T-helper 22 cell (primary cell): ENCODE measurements around the gene RHO.

Experiments used
- DNase-seq: peaks from one replicate; pipeline ENCODE4 v3.0.0-alpha.2; 2020; ENCODE audit warnings: low read depth

RHO gene

DNA sequence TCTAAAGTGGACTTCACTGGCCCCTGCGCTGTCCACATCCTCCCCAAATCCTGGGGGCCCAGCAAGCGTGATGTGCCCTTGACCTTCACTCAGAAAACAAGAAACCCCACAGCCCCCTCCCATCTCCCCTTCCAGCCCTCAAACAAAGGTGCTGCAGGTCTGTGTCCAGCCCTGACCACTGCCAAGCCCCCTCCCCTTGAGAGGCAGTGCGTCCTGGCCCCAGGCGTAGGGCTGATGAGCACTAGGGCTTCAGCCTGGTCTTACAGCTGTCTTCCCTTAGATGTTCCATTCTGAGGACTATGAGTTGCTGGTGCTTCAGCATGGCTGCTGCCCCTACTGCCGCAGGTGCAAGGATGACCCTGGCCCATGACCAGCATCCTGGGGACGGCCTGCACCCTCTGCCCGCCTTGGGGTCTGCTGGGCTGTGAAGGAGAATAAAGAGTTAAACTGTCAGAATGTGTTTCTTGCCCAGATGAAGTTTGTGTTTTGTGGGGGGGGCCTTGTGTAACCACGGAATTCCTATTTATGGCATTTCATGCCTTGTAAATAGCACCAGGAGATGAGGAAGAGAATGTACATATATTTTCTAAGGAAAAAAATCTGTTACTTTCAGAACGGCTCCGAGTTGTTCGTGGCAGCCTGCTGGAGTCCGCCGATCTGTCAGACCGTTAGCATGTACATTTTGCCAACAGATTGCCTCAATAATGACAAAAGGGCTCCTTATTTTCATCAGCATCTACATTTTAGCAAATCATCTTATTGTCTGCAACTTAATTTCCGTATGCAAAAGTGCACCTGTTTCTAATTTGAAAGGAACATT lies 8.3 kb upstream of the RHO start:
- DNase-seq: no peak

DNA sequence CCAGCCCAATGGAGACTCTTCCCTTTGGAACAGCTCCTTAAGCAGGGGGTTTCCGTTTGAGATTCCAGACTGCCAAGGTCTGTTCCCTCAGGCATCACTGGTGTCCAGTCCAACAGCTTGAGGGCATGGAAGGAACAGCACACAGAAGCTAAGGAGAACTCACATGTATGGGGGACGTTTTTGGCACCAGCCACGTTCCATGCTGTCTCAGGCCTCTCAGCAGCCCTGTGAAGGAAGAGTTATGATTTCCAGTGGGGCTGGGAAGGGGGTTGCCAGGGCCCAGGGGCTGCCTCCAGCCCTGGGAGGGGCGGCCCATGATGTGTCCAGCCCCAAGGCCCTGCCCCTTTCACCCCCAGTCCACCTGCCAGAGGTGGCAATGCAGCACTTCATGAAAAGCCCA lies 7.5 kb upstream of the RHO start:
- no peak for DNase-seq

DNA sequence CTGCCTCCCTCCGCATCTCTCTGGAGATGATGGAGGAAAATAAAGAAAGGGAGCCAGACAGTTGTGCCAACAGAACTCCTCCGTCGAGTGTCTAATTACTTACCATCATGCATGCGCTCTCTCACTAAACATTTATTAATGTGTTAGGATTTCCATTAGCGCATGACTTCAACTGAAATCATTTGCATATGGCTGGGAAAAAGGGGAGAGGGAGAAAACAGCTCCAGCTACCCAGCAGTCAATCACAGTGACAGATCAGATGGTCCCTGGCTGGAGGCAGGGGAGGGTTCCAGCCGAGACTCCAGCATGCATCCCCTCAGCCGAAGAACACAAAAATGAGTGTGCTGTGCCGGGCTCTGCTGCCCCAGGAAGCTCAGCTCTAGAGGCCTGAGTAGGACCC lies 6.8 kb upstream of the RHO start:
- DNase-seq: no peak

DNA sequence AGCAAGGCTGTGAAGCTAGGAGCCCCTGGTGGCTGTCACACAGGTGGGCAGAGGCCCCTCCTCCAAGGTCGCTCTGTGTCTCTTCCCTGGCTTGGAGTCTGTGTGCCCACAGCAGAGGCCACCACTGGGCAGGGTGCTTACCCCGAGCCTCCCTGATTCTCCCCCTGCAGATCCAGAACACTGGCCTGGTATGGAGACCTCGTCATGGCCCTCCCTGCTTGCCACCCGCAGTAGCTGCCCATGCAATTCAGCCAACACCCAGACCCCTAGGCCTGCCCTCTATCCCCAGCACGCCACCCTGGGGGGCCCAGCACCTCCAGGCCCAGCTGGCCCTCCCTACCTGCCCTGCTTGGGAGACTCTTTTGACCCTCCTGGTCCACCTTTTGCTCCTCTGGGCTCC lies 5.5 kb upstream of the RHO start:
- no peak for DNase-seq

DNA sequence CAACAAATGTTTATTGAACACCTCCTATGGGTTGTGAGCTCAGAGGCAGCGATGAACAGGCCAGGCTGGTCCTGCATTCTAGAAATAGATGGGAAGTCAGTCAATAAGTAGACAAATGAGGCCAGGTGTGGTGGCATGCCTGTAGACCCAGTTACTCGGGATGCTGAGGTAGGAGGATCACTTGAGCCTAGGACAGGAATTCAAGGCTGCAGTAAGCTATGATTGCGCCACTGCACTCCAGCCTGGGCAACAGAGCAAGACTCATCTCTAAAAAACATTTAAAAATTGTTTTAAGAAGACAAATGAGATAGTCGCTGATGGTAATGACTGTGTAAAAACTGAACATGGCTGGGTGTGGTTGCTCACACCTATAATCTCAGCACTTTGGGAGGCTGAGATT lies 4.4 kb upstream of the RHO start:
- DNase-seq: no peak

DNA sequence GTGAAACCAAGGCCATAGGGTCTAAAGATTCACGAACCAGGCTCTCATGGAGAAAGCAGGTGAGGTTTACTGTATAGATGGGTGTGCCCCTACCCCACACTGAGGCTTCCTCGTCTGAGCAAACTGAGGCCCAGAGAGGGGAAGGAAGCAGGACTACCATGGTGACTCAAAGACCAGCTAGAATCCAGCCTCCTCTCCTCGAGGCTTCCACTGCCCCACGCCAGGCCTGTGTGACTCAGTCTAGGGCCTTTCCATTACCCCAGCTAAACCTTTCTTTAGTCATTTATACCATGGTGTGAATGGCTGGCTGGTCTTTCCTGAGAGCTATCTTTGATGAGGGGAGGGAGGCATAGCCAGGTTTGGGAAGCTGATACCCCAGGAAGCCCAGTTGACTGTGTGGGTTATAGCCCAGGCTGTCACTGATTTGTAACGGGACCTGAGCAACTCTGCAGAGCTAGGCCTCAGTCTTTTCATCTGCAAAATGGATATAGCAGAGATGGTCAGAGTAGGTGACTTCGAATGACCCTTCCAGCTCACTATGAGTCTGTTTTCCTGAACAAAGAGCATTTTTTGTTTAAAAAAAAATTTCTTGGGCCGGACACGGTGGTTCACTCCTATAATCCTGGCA lies 3.0 kb upstream of the RHO start:
- no peak for DNase-seq

DNA sequence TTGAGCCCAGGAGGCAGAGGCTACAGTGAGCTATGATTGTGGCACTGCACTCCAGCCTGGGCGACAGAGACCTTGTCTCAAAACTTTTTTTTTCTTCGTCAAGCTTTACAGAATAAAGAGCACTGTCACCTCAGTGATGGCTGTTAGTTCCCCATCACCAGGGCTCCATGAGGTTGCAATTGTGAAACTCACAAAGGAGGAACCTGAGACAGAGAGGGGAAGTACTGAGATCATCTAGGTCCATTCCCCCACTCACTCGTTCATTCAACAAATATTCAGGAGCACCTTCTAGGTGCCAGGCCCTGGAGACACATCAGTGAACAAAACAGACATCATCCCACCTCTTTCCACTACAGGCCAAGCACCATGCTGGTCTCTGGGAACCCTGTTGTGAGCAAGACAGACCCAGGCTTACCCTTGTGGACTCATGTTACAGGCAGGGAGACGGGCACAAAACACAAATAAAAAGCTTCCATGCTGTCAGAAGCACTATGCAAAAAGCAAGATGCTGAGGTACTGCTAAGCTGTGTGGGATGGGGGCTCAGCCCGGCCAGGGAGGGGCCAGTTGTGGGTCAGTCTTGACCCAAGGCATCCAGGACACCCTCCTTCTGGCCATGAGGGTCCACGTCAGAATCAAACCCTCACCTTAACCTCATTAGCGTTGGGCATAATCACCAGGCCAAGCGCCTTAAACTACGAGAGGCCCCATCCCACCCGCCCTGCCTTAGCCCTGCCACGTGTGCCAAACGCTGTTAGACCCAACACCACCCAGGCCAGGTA lies 2.1 kb upstream of the RHO start:
- no peak for DNase-seq

DNA sequence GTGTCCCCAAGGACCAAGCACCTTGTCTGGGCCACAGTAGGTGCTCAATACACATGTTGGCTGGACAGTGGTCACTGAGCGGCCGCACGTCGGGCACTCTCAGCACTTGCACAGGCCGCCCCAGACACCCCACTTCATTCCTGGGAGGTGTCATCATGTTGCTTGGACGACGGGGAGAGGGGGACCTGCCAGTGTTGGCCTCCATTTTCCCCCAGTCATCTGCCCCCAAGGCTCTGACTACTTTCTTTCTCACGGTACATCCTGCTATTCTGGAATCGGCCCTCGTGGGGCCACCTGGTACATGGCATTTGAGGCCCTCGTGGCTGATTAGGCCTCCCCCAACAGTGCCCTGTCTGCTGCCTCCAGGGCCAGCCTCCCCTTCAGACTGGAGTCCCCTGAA lies 1.2 kb upstream of the RHO start:
- no peak for DNase-seq

DNA sequence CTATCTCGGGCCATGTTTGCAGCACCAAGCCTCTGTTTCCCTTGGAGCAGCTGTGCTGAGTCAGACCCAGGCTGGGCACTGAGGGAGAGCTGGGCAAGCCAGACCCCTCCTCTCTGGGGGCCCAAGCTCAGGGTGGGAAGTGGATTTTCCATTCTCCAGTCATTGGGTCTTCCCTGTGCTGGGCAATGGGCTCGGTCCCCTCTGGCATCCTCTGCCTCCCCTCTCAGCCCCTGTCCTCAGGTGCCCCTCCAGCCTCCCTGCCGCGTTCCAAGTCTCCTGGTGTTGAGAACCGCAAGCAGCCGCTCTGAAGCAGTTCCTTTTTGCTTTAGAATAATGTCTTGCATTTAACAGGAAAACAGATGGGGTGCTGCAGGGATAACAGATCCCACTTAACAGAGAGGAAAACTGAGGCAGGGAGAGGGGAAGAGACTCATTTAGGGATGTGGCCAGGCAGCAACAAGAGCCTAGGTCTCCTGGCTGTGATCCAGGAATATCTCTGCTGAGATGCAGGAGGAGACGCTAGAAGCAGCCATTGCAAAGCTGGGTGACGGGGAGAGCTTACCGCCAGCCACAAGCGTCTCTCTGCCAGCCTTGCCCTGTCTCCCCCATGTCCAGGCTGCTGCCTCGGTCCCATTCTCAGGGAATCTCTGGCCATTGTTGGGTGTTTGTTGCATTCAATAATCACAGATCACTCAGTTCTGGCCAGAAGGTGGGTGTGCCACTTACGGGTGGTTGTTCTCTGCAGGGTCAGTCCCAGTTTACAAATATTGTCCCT lies 1.2 kb downstream of the RHO start:
- DNase-seq: no peak

DNA sequence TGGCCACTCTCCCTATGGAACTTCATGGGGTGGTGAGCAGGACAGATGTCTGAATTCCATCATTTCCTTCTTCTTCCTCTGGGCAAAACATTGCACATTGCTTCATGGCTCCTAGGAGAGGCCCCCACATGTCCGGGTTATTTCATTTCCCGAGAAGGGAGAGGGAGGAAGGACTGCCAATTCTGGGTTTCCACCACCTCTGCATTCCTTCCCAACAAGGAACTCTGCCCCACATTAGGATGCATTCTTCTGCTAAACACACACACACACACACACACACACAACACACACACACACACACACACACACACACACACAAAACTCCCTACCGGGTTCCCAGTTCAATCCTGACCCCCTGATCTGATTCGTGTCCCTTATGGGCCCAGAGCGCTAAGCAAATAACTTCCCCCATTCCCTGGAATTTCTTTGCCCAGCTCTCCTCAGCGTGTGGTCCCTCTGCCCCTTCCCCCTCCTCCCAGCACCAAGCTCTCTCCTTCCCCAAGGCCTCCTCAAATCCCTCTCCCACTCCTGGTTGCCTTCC lies 1.9 kb downstream of the RHO start:
- DNase-seq: no peak

DNA sequence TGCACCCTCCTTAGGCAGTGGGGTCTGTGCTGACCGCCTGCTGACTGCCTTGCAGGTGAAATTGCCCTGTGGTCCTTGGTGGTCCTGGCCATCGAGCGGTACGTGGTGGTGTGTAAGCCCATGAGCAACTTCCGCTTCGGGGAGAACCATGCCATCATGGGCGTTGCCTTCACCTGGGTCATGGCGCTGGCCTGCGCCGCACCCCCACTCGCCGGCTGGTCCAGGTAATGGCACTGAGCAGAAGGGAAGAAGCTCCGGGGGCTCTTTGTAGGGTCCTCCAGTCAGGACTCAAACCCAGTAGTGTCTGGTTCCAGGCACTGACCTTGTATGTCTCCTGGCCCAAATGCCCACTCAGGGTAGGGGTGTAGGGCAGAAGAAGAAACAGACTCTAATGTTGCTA lies 2.4 kb downstream of the RHO start:
- no peak for DNase-seq

DNA sequence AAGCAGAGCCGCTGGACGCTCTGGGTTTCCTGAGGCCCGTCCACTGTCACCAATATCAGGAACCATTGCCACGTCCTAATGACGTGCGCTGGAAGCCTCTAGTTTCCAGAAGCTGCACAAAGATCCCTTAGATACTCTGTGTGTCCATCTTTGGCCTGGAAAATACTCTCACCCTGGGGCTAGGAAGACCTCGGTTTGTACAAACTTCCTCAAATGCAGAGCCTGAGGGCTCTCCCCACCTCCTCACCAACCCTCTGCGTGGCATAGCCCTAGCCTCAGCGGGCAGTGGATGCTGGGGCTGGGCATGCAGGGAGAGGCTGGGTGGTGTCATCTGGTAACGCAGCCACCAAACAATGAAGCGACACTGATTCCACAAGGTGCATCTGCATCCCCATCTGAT lies 3.3 kb downstream of the RHO start:
- no peak for DNase-seq

DNA sequence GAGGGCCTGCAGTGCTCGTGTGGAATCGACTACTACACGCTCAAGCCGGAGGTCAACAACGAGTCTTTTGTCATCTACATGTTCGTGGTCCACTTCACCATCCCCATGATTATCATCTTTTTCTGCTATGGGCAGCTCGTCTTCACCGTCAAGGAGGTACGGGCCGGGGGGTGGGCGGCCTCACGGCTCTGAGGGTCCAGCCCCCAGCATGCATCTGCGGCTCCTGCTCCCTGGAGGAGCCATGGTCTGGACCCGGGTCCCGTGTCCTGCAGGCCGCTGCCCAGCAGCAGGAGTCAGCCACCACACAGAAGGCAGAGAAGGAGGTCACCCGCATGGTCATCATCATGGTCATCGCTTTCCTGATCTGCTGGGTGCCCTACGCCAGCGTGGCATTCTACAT lies 3.8 kb downstream of the RHO start:
- DNase-seq: no peak

DNA sequence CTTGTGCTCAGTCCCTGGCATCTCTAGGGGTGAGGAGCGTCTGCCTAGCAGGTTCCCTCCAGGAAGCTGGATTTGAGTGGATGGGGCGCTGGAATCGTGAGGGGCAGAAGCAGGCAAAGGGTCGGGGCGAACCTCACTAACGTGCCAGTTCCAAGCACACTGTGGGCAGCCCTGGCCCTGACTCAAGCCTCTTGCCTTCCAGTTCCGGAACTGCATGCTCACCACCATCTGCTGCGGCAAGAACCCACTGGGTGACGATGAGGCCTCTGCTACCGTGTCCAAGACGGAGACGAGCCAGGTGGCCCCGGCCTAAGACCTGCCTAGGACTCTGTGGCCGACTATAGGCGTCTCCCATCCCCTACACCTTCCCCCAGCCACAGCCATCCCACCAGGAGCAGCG lies 5.0 kb downstream of the RHO start:
- DNase-seq: no peak

DNA sequence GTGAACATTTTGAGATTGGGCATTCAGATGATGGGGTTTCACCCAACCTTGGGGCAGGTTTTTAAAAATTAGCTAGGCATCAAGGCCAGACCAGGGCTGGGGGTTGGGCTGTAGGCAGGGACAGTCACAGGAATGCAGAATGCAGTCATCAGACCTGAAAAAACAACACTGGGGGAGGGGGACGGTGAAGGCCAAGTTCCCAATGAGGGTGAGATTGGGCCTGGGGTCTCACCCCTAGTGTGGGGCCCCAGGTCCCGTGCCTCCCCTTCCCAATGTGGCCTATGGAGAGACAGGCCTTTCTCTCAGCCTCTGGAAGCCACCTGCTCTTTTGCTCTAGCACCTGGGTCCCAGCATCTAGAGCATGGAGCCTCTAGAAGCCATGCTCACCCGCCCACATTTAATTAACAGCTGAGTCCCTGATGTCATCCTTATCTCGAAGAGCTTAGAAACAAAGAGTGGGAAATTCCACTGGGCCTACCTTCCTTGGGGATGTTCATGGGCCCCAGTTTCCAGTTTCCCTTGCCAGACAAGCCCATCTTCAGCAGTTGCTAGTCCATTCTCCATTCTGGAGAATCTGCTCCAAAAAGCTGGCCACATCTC lies 6.1 kb downstream of the RHO start:
- no peak for DNase-seq

DNA sequence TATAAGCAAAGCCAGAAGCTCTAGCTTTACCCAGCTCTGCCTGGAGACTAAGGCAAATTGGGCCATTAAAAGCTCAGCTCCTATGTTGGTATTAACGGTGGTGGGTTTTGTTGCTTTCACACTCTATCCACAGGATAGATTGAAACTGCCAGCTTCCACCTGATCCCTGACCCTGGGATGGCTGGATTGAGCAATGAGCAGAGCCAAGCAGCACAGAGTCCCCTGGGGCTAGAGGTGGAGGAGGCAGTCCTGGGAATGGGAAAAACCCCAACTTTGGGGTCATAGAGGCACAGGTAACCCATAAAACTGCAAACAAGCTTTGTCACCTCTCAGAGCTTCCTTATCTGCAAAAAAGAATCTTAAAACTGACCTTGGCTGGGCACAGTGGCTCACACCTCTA lies 6.6 kb downstream of the RHO start:
- DNase-seq: no peak

DNA sequence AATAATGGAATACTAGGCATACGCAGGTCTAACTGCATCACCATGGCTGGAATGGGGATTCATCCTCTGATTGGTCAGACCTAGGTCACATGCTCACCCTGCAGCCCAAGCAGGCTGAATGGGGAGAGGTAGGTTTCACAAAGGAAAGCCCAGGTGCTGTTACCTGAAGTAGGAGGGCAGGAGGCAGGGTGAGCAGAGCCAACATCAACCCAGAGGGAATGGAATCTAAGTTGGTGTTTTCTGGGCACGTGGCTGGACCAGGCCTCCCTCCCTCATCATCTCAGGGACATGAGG lies 7.9 kb downstream of the RHO start:
- DNase-seq: no peak

DNA sequence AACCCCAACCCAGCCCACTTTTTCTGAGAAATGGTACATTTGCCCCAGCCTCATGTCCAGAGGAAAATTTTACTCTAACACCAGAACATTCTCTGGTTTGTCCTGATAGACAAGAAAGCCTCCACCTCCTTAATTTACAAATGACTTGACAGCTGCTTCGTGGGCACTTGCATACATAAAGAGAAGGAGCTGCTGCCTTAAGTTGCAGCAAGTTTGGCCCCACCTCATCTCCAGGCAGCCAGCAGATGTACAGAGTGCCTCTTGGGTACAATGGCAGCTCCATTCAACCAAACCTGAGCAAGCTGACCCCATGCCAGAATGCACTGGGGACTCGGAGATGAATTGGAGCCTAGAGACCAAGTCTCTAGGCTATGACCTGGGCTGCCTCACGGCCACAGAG lies 8.4 kb downstream of the RHO start:
- no peak for DNase-seq

DNA sequence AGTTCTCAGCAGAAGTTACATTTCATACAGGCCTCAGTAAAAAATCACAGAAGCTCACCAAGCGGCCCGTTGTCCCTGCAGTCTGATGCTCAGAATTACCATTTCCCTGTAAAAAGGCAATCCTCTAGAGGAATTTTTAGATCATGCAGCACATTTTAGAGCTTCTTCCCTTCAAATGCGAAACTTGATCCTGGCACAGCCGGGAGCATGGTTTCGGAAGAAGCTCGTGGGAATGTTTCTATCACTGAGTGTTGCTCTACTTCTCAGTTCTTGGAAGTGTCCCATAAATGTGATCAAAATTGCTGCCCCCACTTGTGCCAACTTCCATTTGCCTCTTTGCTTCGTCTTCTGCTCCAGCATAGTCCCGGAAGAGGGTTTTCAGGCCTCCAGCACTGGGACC lies 10.8 kb downstream of the RHO start:
- DNase-seq: no peak

DNA sequence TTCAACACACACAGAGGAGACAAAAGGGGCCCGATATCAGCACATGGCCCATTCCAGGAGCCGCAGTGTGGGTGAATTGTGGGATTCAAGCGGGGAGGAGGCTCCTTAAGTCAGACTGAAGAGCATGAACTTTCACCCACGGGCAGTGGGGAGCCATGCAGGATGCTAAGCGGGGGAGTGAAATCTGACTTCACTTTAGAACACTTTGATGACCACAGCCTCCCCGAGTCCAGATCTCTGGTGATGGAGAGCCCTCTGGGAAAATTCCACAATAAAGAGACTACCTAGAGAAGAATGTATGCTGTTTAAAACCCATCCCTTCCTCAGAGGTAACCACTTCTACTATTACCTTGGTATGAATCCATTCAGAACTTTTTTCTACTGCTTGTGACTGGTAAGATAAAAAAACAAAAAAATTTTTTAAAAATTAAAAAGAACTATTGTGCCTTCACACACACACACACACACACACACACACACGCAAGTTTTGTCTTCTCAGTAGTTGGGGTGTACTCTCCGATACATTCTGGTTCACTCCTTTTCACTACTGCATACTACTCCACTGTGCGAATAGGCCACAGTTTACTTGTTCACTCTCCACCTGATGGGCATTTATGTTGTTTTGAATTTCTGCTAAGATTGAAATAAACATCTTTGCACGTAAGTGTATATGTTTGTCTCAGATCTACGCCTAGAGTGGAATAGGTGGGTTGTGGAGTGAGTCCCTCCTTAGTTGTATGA lies 12.5 kb downstream of the RHO start:
- no peak for DNase-seq

DNA sequence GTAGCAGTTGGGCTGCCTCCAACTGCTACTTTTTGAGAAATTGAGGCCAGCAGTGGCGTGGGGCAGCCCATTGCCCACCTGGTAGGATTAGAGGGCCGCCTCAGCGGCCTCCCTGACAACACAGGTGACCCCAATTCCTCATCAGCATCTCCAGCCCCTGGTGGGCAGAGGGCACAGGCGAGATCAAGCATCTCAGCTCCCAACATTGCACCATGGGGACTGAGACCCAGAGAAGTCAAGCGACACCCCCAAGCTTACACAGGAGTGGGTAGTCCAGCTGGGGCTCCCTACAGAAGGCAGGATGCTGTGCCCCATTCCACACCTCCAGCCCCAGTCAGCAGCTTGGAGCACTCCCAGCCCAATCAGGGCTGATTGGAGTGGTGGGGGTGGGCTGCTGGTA lies 14.3 kb downstream of the RHO start:
- DNase-seq: no peak
